NCI-H146 (cell line): Measurements from ENCODE around the gene SMC2.
A peak's percentile ranks its signal among the peaks of the same experiment; 100 is the strongest.

Experiments used
- DNase-seq: peaks from one replicate; lab custom pipeline; 2025; lab: John Stamatoyannopoulos, UW

Gene SMC2

DNA sequence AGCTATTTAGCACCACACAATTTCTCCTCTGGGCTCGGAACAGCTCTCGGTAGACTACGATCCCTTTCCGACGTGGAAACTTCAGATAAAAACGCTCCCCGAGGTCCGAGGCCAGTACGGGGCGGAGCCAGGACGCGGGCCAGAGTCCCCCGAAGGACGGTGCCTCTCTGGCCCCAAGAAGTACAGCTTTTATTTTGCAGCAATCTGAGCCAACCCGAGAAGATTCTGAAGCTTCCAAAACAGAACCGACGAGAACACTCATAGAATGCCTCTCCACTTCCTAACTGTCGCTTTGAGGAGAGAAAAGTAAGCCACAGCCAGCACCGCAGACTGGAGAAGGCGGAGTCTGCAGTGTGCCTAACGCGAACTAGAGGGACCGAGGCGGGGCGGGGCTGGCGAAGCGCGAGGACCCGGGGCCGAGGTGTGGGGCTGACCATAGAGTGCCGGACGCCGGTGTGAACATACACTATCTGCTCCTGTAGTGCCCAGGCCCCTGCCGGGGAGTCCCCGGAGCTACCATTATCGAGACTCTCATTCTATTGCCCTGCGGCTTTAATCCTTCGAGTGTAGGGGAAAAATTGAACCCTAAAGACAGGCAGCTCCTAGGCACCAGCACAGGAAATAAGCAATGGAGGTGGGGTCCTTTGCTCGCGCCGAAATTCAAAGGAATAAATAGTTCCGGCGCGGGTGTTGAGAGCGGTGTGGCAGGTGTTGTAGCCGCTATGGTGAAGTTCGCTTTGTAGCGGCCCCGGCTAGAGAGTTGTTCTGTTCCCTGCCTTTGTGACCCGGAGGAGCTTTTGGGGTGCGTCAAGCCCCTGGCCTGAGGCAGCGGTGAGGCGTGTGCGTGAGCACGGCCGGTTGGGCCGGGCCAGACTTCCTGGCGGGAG, at the start of gene SMC2:
SMC2 (plus strand) TSS at position 663 of the 887 bp plus-strand sequence. CDS start 1,076 bp downstream, outside the sequence.
- peak; percentile 90 for DNase-seq

DNA sequence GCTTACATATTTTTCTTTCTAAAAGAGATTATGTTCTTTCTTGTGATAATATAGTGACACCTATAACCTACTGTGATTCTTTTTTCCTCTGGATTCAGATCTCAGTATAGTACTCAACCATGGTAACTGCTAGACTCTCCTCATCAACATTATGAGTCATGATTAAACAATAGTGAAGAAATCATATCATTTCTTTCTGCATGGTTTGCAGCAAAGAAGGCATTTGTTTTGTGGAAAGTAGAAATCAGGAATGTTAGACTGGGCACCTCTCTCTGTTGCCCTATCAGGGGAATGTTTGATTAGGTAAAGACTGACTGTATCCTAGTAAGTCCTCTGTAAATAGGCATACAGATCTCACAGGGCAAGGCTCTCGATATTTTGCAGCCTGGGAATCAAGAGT, 25.6 kb upstream of the SMC2 start:
- no peak for DNase-seq

DNA sequence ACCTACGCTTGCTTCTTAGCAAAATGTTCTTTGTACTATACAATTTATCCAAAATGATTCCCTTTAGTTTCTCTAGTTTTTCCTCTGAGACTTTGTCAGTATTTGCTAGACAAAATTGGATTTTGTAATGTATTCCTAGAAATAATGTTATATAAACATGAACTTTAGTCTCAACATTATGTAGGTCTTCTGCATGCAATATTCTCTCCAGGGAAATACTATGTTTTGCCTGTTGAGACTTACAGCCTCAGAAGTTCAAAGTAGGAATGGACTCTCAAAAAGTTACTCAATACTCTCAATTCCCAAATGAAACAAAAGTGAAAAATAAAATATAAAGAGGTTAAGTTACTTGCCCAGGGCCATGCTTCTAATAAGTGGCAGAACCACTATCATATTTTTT, 24.8 kb upstream of the SMC2 start:
- DNase-seq: no peak

DNA sequence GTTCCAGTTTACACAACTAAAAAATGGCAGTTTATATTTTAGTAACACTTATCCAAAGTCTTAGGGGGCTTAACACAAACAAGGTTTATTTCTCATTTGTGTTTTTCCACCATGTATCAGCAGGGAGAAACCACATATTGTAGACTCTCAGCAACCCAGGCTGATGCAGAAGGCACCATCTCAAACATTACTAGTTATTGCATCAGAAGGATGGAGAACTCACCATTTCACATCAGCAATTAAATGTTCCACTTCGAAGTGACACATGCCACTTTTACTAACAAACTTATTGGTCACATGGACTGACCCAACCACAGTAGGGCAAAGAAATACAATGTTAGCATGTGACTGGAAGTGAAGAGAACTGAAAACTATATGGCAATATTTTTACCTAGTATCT, 22.5 kb upstream of the SMC2 start:
- no peak for DNase-seq

DNA sequence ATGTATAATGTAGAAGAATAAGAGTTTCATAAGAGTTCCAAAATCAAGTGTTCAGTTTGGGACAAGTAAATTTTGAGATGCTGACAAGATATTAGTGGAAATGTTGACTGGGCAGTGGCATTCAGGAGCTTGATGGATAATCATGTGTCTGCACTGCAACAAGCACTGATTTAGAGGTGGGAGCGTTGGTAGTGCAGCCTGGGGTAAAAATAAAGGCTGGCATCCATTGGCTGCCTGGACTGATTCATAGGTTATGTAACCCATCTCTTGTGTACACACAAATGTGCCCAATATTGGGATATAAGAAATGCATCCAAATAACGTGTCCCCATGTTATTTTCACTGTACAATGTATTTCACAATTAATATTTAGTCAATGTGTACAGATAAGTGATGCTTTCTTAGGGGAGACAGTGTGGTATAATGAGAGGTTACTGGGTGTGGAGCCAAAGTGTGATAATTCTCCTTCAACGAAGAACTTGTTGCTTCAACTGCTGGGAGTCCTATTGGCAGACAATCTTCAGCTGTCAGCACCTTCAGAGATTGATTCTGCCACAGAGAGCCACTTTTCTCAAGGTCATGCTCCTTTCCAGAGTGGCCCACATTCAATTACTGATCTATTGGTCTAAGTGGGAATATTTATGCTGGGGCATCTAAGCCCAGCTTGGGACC, 20.9 kb upstream of the SMC2 start:
- no peak for DNase-seq

DNA sequence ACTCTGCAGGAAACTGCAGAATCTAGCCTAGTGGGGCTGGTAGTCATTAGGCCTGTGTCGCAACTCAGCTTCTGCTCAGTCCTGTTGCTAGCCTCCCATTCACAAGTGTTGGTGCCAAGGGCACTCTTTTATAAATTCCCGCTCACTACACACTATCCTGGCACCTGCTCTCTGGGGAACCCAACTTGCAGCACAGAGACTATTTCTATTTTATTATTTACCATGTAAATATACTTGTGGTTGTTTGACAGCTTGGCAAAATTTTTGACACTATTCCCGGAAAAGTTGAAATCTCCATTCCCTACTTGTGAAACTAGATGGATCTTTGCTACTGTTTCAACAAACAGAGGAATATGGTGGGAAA, 20.4 kb upstream of the SMC2 start:
- DNase-seq: no peak

DNA sequence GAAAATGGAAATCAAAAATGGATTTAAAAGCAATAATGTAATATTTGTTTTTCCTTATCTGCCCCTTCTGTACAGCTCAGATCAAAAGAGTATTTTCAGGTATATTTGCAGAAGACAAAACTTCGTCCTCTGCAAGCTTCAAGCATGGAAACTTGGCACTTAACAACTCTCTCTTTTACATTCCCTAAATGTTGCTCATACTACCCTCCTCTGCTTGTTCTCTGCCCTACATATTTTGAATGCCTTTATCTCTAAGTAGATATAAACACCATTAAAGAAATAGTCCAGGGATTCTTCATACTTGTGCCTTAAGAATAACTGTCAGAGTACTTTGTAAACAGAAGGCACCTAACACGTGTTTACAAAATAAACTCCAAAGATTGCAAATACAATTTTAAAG, 19.2 kb upstream of the SMC2 start:
- DNase-seq: no peak

DNA sequence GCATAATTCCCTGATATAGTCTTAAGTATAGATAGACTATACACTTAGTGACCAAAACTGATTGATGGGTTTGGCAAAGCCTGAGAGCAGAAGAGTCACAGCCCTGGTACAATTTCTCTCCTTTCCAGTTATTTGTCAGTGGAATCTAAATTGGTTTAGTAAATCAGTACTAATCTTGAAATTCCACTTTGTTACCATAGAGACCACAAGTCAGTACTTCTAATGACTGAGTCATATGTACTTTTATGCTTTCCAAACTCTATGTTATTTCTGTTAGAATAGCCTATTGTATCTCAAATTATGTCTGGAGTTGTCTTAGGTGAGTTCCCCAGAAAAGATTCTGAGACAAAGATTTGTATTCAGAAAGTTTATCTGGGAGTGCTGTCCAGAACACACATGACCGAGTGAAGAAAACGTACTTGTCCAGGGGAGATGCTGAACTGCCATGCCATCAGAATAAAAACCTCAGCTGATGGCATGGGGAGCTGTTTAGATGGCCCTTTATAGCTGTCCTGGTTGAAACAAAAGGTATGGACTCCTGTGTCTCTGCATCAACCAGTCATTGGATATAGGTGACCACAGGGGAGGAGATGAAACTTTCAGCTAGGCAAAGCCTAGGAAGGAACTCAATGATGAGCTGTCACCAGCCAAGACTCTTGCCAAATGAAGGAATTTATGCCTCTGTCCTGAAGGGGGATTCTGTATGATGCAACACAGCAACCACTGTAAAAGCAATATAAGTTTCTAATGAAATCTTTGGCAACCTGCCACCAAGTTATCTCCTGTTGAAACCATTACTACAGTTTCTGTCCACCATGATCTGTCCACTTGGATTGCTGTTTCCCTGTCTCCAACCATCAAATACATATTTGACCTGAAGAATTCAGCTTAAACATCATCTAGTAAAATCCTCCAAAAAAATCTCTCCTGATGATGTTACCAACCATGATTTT, 18.0 kb upstream of the SMC2 start:
- DNase-seq: no peak

DNA sequence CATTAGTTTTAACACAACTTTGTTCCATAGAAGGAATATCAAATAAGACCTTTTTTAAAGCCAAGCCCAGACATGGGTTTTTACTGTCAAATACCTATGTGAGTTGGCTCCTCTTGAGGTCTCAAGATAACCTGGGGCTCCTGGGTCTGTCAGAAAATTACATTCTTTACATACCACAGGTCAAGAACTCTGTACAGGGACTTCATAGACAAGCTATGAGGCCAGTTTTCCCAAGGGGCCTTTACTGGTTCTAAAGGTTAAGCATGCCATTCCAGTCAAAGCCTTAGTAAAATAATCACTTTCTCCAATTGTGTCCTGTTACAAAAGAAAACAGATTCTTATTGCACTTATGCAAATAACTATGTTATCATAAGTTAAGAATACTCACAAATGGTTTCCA, 15.5 kb upstream of the SMC2 start:
- no peak for DNase-seq

DNA sequence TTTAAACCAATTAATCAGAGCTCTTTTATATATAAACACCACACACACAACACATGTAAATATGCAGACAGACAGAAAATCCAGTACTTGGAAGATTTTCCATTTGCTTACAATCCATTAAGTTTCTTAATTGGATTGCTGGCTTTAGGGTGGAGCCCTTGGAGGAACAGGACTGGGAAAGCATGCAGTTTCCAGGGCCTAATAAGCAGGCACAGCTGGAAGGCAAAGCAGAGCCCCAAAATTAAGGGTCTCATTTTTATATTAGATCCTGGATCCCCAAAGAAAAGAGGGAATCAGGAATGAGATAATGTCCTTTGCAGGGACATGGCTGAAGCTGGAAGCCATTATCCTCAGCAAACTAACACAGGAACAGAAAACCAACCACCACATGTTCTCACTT, 13.1 kb upstream of the SMC2 start:
- DNase-seq: no peak

DNA sequence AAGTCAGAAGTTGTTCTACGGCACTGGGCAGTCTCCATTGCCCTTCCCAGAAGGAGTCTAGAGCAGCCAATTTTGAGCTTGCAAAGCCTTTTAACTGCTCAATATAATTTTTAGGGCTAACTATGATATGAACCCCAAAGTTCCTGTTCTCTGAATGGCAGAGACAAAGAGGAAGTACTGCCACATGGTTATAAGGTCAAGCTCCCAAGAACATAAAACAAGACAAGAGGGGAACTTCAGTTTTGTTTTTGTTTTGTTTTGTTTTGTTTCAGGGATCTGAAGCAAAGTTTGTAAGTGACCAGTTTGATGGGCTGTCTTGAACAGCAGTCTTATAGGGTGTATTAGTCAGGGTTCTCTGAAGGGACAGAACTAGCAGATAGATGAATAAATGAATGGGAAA, 11.9 kb upstream of the SMC2 start:
- no peak for DNase-seq

DNA sequence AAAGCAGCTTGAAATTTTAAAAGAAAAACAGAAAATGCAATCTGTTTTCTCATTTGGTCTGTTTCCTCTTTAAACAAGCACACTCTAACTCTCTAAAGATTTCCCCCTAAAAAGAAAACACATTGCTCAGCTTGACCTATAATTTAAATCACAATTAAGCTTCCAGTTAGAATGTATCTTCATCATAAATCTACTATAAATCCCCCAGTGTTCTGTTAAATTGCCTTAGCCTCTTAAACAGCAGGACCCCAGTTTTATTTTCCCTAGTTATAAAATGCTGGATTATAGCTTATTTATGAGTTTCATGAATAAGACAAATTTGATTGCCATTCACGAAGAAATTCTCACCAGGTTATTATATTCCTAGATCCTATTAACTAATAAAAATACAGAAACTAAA, 8.6 kb upstream of the SMC2 start:
- no peak for DNase-seq

DNA sequence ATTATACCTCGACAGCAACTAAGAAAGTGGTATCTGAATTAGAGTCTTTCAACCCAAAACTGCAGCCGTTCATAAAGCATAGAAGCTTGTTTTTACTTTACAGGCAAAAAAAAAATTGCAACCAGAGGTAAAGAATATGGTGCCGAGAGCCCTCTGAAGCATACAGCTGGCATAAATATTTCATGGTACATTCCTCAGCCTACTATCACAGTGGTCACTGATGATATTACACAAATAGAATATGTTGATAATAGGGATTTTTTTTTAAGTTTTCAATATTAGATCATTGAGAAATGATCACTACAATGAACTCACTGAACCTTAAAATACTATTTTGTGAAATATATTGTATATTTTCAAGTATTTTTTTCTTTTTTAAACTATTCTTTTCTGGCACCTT, 6.2 kb upstream of the SMC2 start:
- no peak for DNase-seq

DNA sequence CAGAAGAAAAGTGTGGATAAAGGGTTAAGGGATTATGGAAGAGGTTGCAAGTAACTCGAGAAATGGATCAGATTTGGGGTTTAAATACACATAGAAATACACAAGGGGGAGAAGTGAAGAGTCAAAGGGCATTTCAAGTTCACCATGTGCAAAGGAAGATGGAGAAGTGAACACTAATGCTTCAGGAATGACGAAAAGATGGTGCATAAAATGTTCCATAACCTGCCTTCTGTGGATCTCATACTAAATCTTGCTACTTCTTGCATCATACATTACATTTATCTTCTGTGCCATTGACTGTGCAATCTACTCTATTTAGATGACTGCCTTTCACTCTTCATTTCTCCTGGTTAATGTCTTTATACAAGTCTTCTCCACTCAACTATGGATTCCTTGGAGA, 5.7 kb upstream of the SMC2 start:
- no peak for DNase-seq

DNA sequence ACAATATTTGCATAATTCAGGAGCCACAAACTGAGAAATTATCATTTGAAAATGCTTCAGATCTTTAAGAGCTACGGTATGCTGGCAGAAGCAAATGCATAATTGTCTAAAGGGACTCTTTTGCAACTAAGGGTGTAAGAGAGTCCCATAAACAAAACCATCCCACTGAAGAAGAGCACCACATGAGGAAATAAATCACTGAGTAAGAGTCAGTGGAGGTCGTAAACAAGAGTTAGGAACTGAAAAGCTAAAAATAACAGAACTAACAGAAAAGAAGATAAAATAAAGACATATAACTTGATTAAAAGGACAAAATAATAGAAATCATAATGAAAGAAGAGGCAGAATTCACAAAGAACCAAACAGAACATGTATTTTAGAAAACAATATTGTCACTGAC, 3.5 kb upstream of the SMC2 start:
- no peak for DNase-seq

DNA sequence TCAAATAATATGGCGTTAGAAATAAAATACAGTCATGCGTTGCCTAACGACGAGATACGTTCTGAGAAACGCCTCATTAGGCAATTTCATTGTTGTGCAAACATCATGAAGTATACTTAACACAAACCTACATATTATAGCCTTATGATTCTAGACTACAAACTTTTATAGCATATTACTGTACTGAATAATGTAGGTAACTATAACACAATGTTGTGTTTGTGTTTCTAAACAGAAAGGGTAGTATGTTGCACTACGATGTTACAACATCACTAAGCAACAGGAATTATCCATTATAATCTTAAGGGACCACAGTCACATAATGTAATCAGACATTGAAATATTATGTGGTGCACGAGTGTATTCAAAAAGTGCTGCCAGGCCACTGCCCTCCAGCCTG, 3.0 kb upstream of the SMC2 start:
- peak; percentile 56 for DNase-seq

DNA sequence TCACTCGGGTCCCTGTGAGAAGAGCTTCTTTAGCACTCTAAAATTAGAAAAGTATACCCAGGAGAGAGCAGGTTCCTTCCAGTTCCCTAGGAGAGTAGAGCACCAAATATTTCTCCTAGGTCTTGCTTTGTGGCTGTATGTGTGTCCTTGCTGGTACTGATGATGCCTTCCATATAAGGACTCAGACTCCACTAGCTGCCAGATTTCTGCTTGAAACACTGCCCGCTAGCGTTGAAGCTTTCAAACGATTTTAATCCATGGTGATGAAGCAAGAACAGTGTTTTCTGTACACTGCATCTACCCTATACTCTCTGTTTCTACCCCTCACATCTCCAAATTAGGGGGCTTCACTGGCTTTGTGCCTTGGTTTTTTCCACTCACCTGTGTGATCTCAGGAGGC, 2.4 kb upstream of the SMC2 start:
- peak; percentile 69 for DNase-seq

DNA sequence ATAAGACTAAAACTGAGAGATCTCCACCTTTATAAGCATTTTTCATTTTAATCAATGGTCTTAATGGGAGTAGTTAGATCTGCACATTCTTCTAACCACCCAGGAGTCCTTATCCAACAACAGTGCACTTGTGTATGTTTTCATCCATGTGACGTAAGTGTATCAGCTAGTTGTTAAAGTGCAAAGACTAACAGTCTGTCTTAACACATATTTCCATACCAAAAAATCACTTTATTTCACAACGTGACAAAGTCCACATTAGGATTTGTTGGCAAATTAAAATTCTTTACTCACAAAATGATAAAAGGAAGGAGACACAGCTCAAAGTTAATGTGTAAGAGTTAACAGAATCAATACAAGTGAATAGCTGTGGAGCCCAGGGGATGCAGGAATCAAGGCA, 1.9 kb upstream of the SMC2 start:
- peak; percentile 19 for DNase-seq

DNA sequence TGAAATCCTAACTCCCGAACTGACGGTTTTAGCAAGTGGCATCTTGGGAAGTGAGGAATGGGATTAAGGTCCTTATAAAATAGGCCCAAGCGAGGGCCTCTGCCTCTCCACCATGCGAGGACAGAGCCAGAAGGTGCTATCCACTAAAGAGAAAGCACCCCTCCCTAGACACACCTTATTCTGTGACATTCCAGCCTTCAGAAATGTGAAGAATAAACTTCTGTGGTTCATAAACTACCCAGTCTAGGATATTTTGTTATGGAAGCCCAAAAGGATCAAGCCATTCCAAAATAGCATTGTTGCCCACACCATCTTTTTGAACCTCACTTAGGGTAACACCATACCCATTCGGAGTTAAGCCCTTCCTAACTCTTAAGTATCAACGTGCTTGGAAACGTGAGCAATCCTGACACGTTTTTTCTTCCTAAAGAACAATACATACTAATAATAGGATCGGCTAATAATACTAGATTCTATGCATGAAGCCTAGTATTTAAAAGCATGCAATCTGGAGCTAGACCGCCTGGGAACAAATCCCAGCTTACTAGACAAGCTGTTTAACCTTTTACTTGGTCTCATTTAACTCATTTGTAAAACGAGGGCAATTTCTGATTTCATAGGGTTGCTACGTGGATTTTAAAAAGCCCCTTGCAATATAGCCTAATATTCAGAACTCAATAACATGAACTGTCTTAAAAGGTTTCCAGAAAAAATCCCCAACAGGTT, 1.1 kb upstream of the SMC2 start:
- DNase-seq: peak; percentile 41

DNA sequence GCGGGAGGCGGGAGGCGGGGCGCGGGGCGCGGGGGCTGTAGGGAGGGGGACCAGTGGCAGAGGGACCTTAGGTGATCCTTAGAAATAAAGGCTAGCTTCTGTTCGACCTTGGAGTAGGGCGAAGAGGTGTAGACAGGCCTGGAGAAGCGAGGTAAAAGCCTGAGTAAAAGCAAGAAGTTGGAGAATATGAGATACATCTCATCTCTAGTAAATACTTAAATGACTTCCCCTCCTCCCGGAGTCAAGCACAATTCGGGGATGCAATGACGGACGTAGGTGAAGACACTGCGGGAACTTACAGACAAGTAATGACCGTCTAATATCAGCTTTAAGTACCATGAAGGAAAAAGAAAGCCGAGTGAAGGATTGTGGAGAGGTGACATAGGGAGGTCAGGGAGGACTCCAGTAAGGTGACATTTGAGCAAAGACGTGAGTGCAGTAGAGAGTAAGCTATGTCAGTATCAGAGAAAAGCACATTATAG, 466 bp downstream of the SMC2 start:
- DNase-seq: no peak

DNA sequence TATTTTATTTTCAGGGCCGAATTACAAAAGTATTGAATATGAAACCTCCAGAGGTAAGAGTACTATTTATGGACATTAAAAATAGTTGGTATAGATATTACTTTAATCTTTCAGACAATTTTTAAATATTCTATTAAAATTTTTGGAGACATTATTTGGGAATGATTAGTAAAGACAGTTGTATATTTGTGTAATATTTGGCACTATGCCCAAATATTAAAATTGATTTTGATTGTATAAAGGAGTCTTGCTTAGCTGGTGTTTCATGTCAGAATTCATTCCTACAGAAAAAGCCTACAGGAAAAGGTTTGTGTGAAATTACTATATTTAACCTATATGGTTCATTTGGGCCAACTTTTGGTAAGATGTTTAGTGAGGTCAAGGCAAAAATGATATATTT, 5.5 kb downstream of the SMC2 start:
- DNase-seq: no peak

DNA sequence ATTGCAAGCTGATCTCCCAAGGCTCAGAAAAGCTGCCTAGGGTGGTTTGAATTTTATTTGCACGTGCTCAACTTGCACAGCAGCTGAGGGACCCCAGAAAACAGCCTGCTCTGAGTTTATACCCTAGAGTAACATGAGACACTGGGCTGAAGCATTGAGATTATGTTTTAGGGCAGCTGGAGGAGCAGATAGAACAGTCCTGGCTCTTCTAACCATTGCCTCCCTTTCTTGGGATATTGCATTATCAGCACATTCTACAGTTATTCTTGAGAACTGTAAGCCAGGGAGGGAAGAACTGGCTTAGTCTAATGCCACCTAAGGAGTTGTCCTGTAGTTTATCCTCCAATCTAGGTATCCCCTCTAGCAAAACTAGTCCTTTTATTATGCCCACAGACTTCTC, 10.3 kb downstream of the SMC2 start:
- no peak for DNase-seq
